LNCaP clone FGC (cell line): Measurements from ENCODE around the gene PPFIA1.
"Not testable (repeated sequence)": the region's sequence is repeated elsewhere in the genome, so short reads cannot be mapped to it uniquely, and the experiment has no call there.

ENCODE experiments used
- DNase-seq: peaks from one replicate; pipeline ENCODE4 v3.0.0-alpha.2; 2011; ENCODE audit warnings: low read depth
- H3K4me3 ChIP-seq: 2 replicates; pipeline ENCODE4 v1.5.1; 2011; ENCODE audit warnings: mild to moderate bottlenecking, low read depth, low read length, control low read depth
- TF ChIP-seq, protein P1 (sequence below): IDR thresholded peaks from 2 replicates; pipeline ENCODE4 v1.5.1; 2012; ENCODE audit warnings: mild to moderate bottlenecking; ENCODE audit not compliant: control insufficient read depth, insufficient read depth; ENCODE audit errors: extremely low read depth

PPFIA1 gene

DNA sequence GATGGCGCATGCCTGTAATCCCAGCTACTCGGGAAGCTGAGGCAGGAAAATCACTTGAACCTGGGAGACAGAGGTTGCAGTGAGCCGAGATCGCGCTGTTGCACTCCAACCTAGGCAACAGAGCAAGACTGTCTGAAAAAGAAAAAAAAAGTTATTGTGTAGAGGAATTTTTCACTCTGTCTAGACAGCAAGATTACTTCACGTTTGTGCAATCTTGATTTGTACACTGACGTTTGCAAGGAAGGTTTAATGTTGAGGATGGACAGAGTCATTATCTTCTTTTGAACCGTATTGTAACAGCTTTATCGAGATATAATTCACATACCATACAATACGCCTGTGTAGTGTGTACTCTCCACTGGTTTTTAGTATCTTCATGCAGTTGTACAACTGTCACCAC, 131.5 kb downstream of the PPFIA1 start:
- no peak overlapping the region for H3K4me3 ChIP-seq
- TF ChIP-seq, protein P1, sequence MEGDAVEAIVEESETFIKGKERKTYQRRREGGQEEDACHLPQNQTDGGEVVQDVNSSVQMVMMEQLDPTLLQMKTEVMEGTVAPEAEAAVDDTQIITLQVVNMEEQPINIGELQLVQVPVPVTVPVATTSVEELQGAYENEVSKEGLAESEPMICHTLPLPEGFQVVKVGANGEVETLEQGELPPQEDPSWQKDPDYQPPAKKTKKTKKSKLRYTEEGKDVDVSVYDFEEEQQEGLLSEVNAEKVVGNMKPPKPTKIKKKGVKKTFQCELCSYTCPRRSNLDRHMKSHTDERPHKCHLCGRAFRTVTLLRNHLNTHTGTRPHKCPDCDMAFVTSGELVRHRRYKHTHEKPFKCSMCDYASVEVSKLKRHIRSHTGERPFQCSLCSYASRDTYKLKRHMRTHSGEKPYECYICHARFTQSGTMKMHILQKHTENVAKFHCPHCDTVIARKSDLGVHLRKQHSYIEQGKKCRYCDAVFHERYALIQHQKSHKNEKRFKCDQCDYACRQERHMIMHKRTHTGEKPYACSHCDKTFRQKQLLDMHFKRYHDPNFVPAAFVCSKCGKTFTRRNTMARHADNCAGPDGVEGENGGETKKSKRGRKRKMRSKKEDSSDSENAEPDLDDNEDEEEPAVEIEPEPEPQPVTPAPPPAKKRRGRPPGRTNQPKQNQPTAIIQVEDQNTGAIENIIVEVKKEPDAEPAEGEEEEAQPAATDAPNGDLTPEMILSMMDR = no peak
- no peak for DNase-seq

DNA sequence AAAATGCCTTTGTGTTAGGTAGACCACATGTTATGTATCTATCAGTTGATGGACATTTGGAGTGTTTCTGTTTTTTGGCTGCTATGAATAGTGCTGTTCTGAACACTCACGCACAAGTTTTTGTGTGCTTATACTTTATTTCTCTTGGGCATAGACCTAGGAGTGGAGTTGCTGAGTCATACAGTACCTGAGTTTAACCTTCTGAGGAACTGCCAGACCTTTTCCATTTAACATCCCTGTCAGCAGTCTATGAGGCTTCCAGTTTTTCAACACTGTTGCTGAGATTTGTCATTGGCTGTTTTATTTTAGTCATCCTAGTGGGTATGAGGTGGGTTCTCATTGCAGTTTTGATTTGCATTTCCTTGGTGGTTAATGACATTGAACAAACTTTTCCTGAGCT, 132.2 kb downstream of the PPFIA1 start:
- no peak overlapping the region for H3K4me3 ChIP-seq
- DNase-seq = peak; percentile 13
- TF ChIP-seq, protein P1 = no peak

DNA sequence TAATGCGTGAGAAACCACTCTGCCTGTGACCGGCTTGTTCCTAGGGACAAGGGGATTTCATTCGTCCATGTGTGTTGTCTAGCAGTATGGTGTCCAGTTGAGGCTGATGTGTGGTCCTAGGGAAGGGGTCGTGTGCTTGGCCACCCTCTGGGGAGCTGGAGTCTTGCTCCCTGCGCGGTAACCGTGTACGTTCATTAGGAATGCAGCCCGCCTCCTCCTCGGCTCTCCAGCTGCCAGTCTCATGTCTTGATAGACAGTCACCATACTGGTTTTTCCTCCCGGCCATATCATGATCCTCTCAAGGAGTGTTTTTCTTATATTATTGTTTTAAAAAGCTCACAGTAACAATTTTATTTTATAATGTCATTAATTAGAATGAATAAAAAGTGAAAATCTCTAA, 133.8 kb downstream of the PPFIA1 start:
- TF ChIP-seq, protein P1 = no peak
- DNase-seq = no peak
- no peak overlapping the region for H3K4me3 ChIP-seq

DNA sequence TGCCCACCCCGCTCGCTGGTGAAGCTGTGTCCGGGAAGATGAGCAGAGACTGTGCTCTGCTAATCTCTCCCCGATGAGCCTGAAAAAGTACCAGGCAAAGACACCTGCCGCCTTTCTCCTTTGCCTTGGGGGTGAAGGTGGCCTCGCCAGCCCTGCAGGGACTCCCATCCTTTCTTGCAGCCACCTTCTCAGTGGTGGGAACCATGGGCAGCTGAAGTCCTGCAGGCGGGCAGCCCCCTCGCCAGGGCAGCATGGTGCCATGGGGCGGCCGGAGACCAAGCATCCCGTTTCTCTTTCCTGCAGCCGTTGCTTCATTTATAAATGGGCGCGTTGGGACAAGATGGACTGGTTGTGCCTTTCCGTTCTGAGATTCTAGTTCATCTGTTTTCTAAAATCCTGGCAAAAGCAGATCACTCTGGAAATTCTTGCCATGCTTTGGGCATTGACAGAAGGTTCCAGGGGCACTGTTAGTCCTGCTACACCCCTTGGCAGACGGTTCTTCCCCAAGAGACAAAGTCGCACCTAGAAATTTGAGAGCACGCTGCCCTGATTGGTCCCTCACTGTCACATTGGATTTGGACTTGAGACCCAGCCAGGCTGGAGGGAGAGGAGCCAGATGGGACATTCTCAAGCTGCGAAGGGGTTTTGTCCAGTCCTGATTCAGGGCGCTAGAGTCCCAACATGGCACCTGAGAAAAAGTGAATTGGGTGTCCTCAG, 135.3 kb downstream of the PPFIA1 start:
- H3K4me3 ChIP-seq = no peak overlapping the region
- DNase-seq = no peak
- TF ChIP-seq, protein P1 = no peak

DNA sequence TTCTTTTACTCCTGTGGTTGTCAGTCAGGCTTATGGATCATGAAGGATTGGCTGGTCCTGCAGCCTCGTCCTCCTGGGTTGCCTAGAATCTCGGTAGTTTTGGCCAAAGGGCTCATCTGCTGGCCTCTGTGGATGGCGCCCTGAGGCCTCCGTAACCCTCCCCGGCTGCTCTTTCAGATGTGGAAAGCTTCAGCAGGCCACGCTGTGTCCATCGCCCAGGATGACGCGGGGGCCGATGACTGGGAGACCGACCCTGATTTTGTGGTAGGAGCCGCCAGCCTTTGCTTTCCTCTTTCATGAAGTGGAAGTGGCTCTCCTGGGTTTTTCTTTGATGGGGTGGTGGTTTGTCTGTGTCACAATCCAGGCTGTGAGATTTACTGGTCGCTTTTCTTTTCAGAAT, 136.6 kb downstream of the PPFIA1 start:
- H3K4me3 ChIP-seq = no peak overlapping the region
- TF ChIP-seq, protein P1 = no peak
- DNase-seq = no peak

DNA sequence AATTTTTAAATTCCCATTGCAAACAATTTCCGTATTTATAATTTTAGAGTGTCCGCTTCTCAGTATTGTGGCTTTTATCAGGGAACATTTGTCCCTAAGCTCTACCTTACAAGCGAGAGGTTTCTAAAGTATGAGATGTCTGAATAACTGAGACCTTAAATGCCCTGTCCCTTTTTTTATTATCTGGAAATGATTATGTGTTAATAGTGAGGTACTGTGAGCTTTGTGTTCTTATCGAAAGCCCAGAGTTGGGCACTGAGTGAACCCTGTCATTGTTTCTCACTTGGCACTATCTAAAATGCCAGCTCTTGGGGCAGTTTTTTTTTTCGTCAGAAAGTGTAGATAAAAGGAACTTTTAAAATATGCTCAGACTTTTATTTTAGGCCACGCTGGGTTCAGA, 137.3 kb downstream of the PPFIA1 start:
- TF ChIP-seq, protein P1 = no peak
- no peak for DNase-seq
- H3K4me3 ChIP-seq = no peak overlapping the region

DNA sequence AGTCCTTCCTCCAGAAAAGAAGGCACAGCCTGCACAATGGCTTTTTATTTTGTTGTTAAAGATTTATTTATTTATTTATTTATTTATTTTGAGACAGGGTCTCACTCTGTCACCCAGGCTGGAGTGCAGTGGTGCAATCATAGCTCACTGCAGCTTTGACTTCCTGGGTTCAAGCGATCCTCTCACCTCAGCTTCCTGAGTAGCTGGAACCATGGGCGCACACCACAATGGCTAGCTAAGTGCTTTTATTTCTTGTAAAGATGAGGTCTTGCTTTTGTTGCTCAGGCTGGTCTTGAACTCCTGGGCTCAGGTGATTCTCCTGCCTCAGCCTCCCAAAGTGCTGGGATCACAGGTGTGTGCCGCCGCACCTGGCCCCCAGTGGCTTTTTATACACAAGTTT, 137.8 kb downstream of the PPFIA1 start:
- not testable (repeated sequence) for DNase-seq, H3K4me3 ChIP-seq
